GM19193 (cell line): ENCODE results near the gene ZNF750.
A peak's percentile ranks its signal among the peaks of the same experiment; 100 is the strongest.

Experiments
- POLR2A ChIP-seq: IDR thresholded peaks from 4 replicates; pipeline ENCODE4 v1.6.1; 2011; ENCODE audit not compliant: insufficient read depth, insufficient read length; ENCODE audit errors: extremely low read depth

ZNF750 gene

DNA sequence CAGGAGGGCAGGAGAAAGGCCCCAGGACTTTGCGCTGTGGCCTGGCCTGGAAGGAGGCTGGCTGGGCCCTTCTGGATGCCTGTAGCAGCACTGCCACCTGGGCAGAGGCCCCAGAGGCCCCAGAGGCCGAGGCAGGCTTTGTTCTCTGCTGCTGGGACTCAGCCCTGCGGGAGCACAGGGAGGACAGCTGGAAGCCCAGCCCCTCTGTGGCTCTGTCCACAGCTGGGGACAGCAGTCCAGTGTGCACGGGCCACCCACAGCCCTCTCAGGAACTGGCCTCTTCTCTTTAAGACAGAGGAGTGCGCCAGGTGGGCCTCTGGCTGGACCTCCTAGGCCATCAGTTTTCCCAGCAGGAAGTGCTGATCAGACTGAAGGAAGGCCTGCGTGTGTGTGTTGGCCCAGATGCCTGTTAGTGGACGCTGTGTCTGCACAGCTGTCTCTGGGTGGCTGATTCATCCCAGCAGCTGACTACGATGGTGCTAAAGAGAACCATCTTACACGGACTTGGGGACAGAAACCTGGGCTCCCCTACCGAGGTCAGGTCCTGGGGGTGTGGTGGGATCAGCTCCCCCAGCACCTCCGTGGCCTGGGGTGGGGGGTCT, 26.9 kb upstream of the ZNF750 start:
- TF ChIP-seq POLR2A = no peak

DNA sequence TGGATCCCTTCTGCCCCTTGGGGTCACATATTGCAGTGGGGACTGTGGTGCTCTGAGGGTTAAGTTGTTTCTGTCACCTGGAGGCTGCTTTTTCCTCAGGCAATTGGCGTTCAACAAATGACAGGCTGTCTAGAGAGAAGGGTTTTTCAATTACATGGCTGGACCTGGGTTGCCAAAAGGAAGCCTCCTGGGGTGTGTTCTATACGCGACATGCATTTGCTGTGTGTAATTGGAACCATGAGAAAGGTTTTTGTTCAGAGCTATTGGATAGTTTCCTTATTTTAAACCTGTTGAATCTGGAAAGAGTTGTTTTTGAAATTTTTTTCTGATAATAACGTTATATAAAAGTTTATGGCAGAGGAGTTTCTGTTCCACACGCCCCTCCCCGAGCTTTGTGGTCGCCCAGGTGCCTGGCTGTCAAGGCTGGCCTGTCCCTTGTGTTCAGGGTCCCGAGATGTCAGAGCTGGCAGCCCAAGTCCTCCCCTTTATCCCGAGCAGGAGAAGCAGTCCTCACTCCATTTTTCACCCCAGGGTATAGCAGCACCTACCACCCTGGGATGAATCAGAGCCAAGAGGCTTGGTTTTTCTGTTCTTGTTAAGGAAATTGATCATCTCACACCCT, 26.1 kb upstream of the ZNF750 start:
- no peak for TF ChIP-seq POLR2A

DNA sequence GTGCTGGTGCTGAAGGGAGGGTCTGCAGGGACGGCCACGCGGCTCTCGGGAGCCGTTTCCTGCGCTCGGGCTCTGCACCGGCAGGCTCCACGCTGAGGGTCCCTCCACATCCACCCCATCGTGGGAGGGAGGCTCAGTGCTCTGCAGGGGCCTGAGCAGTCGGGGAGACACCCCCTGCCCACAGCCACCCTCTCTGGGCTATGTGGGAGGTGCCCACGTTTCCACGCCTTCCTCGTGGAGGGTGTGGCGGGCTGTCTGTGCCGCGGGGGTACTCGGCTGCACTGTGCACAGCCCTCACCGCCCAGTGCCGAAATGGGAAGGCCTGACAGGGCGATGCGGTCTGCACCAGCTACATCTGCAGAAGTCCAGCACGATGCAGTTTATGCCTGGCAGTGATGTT, 25.5 kb upstream of the ZNF750 start:
- TF ChIP-seq POLR2A = no peak

DNA sequence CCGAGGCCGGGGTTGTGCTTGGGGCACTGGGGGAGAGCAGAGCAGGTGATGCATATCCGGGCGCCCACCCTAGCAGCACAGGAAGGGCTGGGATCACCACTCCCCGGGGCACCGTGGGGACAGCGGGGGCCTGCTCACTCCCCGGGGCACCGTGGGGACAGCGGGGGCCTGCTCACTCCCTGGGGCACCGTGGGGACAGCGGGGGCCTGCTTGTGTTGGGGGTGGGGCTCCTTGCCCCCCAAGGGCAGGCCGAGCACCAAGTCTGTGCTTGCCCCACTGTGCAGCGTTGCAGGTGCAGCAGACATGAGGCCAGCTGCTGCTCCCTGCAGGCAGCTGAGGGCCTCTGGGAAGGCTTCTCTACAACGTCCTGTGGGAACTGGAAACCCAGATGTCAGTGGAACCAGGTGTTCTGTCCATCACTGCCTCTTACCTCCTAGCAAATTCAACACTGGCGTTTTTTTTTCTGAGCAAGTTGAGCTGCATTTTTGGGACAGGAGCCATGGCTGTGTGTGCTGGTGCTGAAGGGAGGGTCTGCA, 25.0 kb upstream of the ZNF750 start:
- no peak for TF ChIP-seq POLR2A

DNA sequence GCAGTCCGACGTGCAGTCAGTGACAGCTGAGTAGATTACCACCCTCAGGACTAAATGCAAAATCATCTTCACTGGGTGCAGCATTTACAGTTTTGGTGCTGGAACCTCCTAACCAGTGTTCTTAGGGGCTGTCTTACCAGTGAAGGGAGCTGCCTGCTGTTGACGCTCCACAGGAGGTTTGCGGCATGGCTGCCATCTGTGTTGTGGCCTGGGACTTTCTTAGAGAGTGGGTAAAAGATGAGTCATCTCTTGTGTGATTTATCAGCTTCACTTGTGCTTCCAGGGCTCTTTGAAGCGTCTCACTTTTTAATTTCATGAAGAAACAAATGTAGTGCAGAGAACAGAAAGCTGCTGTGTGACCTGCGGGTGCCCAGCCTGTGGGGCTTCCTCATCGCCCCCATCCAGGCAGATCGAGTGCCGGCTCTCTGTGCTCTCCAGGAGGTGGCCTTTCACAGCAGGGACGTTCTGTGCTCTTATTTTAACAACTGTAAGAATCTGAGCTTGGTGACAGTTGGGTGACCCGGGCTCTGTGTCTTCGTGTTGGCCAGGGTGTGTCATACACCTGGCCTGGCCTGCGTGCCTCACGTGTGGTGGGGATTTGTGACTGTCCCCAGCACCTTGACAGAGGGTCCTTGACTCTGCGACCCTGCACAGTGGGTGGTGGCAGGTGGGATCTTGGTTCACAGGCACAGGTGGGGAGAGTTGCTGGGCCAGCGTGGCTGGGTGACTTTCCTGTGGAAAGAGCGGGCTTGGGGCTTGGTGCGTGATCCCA, 24.3 kb upstream of the ZNF750 start:
- TF ChIP-seq POLR2A = peak; percentile 37

DNA sequence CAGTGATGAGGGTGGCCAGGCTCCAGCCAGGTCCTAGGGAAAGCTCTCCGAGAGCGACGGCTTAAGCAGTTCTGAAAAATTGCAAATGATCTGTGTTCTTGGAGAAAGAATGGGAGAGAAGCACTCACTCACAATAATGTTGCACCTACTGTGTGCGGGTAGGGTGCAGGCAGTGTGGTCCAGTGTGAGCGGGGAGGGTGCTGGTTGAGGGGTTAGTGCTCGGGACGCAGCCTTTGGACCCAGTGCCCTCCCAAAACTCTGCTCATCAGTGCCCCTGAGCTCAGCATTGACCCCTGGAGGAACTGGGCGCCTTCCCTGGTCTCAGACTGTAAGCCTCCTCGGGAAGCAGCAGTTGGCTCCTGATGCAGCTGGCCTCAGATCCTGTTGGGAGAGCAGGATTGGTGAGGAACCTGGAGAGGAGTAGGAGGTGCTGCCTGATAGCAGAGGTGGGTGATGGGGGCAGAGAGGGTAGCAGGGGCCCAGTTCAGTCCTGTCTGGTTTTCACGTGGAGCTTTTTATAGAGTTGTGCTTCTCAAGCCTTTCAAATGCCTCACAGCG, 23.6 kb upstream of the ZNF750 start:
- no peak for TF ChIP-seq POLR2A

DNA sequence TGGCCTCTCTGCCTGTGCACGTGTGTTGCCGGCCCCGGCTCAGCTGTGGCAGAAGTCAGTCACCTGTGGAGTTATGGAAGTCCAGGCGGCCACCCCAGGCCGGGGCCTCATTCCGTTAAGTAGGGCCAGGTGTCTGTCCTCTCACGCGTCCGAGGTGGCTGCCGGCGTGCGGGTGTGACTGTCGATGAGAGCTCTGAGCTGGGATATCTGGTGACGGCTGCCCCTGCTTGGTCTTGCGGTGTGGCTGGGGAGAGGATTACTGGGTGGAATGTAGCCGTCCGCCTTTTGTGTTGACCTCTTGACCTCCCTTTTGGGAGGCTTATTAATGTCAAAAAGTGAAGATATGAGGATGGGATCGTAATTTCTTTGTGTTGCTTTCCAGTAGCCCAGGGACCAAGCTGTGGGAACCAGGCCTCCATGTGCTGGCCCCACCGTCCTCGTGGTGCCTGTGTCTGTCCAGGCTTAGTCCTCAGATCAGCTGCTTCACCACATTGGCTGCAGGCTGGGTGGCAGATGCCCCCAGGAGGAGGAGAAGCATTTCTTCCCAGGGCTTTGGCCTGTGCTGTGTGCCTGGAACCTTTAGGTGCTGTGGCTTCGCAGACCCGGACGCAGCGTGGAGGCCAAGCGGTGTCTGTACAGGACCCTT, 23.0 kb upstream of the ZNF750 start:
- TF ChIP-seq POLR2A = no peak

DNA sequence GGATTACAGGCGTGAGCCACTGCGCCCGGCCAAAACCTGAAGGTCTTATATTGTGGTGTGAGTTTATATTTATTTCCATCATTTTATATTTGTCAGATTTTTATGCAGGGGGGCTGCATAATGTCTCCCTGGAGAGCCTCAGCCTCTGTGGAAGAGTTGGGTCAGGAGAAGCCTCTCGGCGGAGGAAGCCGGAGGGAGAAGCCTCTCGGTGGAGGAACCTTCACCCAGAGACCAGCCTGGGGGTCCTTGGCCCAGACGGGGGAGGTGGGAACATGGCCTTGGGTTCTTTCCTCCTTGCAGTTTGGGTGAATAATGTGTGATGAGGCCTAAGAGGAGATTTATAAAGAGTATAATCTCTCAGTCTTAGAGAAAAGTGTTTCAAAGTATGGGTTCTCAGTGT, 22.4 kb upstream of the ZNF750 start:
- no peak for TF ChIP-seq POLR2A

DNA sequence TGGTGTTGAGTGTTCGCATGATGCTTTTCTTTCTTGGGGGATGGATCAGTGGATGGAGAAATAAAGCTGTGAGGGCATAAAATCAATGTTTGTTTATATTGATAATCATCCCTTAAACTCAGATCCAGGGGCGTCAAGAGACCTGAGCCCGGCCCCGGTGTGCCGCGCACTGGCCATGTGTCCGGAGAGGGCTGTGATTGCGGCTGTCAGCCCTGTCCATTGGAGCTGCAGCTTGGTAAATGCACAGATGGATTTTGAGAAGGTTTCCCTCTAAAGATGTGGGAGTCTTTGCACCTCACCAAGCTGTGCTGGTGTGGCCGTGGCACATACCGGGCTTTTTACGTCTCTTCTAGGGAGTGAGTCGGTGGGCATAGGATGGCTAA, 21.6 kb upstream of the ZNF750 start:
- TF ChIP-seq POLR2A = no peak

DNA sequence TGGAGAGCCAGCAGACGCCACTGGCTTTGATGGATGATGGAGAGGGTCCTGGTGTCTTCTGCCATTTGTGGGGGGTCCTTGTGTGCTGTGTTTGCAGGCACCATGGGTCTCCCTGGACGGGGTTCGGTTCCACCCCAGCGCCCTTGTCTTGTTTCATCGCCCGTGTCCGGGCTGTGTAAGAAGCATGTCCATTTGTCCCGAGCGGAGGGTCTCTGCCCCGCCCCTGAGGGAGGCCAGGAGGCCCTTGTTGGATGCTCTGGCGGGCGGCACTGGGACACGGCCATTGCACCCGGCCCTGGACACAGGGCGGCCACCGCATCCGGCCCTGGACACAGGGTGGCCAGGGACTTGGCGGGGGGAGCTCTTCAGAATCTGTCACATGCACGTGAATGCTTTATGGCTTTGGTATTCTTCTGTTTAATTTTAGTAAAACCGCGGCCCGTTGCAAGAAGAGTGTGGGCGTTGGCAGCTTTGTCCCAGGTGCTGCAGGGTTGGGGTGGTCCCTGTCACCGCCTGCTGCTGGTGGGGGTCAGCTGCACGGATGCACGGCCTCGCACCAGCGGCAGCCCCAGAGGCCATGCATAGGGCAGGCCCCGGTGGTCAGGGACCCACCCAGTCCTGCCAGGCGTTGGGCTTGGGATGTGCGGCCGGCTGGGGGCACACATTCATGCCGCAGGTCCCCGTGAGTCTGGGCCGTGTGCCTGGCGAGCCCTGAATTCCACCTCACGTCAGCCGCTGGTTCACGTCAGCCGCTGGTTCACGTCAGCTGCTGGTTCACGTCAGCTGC, 21.0 kb upstream of the ZNF750 start:
- no peak for TF ChIP-seq POLR2A

DNA sequence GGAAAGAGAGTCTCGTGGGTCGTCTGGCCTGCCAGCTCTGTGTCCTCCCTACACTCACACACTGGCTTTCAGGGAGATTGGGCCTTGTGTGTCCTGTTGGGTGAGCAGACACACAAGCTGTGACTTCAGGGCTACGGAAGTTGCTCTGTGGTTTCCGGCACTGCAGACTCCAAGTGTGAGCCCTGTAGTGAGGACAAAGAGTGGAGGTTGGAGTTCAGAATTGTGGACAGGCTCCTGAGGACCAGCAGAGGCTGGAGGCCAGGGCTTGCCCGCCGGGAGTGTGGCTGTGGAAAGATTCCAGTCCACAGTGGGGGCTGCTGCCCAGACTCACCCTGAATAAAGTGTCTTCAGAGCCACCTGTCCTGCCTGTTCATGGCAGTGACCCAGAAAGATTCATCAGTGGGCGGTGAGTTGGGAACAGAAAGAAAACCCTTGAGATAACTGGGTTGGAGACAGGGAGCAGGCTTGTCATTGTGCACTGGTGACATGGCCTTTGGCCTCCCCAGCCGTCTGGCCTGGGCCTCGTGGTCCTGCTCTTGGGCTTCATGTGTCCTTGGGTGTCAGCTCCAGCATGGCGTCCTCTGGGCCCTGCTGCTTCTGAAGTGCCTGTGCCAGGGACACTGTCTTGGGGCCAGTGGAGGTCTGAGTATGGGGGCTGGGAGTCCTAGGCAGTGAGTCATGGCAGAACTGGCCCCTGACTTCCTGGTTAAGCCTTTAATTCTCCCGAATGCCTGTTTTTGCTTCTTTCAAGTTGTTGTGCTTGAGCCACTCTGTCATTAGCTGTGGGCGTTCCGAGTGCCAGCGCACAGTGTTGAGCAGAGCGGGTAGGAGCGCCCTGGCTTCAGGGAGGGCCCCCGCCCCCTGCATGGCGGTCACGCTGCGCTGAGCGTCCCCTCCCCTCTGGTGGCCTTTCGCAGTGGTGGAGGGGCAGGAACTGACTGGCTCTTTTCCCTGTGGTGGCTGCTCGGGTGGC, 19.9 kb upstream of the ZNF750 start:
- peak; percentile 51 for TF ChIP-seq POLR2A

DNA sequence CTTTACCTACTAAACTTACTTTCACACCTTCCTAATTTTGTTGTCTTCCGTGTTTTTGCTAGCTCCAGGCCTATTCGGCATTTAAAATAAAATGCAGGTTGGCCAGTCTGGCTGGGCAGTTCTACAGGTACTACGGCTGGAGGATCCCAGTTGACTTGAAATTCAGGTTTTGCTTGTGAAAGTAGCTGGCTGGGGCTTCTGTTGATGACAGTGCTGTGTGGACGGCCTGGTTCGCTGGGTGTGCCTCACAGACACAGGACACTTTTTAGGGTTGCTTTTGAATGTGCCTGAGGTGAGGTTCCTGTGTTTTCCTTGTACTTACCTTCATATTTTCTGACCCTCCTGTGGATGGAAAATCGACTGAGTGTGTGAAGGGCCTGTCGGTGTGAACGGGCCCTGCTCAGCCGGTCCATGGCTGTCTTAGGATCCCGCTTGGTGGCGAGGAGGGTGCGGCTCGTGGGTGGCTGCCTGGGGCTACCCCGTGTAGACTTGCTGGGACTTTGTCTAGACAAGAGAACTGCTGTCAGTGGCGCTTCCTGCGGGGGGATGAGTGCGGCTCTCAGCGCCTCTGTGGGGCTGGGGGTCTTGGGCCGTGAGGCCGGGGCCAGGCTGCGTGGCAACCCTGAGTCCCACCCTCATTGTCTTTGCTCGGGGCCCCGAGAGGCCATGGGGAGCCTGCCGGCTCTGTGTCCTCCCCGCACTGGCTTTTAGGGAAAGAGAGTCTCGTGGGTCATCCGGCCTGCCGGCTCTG, 18.7 kb upstream of the ZNF750 start:
- TF ChIP-seq POLR2A = no peak

DNA sequence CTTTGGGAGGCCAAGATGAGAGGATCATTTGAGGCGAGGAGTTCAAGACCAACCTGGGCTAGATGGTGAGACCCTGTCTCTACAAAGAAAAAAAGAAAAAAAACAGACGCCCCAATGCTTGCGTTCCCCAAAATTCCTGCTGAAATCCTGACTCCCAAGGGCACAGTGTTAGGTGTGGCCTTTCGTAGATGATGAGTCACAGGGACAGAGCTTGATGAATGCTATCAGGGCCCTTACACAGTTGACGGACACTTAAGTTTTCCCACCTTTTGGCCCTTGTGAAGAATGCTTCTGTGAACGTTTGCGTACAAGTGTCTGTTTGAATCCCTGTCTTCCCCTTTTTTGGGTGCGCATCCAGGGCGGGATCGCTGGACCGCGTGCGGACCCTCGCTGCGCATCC, 16.5 kb upstream of the ZNF750 start:
- TF ChIP-seq POLR2A = no peak

DNA sequence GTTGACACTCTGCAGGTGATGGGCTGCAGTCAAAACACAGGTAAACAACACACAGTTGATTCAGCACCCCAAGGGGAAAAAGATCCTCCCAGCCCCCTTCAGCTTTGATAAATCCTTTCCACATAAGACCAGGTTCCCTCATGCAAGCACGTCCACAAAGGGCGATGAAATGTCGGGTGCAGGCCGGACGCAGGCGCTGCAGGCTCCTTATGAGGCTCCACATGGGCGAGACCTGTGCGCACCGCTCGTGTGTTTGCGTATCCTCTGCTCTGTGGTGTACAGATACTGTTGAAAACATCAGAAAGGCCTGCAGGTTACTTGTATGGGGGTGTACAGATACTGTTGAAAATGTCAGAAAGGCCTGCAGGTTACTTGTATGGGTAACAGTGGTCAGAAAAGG, 14.4 kb upstream of the ZNF750 start:
- no peak for TF ChIP-seq POLR2A
